ENCODE results near the gene GPR146.

DNA sequence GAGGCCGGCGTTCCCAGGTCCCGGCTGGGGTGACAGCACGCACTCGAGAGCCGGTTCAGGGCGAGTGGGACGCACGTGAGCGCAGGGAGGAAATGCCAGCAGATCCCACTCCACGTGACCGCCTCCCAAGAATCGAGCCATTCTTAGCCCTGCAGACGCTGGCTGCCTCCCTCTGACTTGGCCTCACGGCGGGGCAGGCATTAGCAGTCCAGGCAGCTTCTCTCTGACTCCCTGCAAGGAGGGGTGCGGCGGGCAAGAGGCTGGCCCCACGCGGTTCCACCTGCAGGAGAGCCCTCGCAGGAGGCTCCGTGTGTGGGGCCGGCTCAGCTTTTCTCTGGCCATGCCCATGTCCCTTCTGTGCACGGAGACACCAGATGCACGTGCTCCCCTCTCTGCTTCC is 10.1 kb downstream of the GPR146 start:
- TF ChIP-seq ARNTL (CRISPR knock-in tag; IDR thresholded peaks at IDR 0.05; ENCODE audit: borderline replicate concordance, low read depth) (no peak), TOX (CRISPR knock-in tag; IDR thresholded peaks at IDR 0.05; ENCODE audit: borderline replicate concordance) (no peak), ZFP3 (CRISPR knock-in tag; IDR thresholded peaks at IDR 0.05) (no peak)
- TF ChIP-seq, protein P1, sequence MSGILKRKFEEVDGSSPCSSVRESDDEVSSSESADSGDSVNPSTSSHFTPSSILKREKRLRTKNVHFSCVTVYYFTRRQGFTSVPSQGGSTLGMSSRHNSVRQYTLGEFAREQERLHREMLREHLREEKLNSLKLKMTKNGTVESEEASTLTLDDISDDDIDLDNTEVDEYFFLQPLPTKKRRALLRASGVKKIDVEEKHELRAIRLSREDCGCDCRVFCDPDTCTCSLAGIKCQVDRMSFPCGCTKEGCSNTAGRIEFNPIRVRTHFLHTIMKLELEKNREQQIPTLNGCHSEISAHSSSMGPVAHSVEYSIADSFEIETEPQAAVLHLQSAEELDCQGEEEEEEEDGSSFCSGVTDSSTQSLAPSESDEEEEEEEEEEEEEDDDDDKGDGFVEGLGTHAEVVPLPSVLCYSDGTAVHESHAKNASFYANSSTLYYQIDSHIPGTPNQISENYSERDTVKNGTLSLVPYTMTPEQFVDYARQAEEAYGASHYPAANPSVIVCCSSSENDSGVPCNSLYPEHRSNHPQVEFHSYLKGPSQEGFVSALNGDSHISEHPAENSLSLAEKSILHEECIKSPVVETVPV (CRISPR knock-in tag; IDR thresholded peaks at IDR 0.05): no peak
